ENCODE data around the gene AFAP1L1.
"Not testable (repeated sequence)": the region's sequence is repeated elsewhere in the genome, so short reads cannot be mapped to it uniquely, and the experiment has no call there.

AFAP1L1 gene

GRCh38 chr5:149261246-149261645 lies 10.4 kb upstream of the AFAP1L1 start:
- no peak for DNase-seq (ENCODE audit: low read depth in 2 of 2)

- no peak for DNase-seq (ENCODE audit: low read depth in 2 of 2)
These were observed 9.3 kb upstream of the AFAP1L1 start for GRCh38 chr5:149262315-149262714.

- DNase-seq (ENCODE audit: low read depth in 2 of 2), result peak in 1 of 2 donors; percentile 19
These were observed 7.1 kb upstream of the AFAP1L1 start for GRCh38 chr5:149264439-149265067.

- DNase-seq (ENCODE audit: low read depth in 2 of 2), result no peak
These were observed 6.6 kb upstream of the AFAP1L1 start for GRCh38 chr5:149265068-149265465.

GRCh38 chr5:149265597-149265996 lies 6.1 kb upstream of the AFAP1L1 start:
- no peak for DNase-seq (ENCODE audit: low read depth in 2 of 2)

- no peak for DNase-seq (ENCODE audit: low read depth in 2 of 2)
These were observed 4.3 kb upstream of the AFAP1L1 start for GRCh38 chr5:149267241-149267973.

- no peak for DNase-seq (ENCODE audit: low read depth in 2 of 2)
These were observed 2.6 kb upstream of the AFAP1L1 start for GRCh38 chr5:149268928-149269557.

GRCh38 chr5:149271195-149271715 lies 404 bp upstream of the AFAP1L1 start:
- no peak for DNase-seq (ENCODE audit: low read depth in 2 of 2)

- DNase-seq (ENCODE audit: low read depth in 2 of 2), result not testable (repeated sequence)
These were observed 1.1 kb downstream of the AFAP1L1 start for GRCh38 chr5:149272781-149273180.

GRCh38 chr5:149273237-149273636 lies 1.6 kb downstream of the AFAP1L1 start:
- no peak for DNase-seq (ENCODE audit: low read depth in 2 of 2)

GRCh38 chr5:149273950-149274349 lies 2.3 kb downstream of the AFAP1L1 start:
- no peak for DNase-seq (ENCODE audit: low read depth in 2 of 2)

GRCh38 chr5:149274939-149275338 lies 3.3 kb downstream of the AFAP1L1 start:
- no peak for DNase-seq (ENCODE audit: low read depth in 2 of 2)

- no peak for DNase-seq (ENCODE audit: low read depth in 2 of 2)
These were observed 6.1 kb downstream of the AFAP1L1 start for GRCh38 chr5:149277801-149278200.

GRCh38 chr5:149278451-149279210 lies 7.0 kb downstream of the AFAP1L1 start:
- no peak for DNase-seq (ENCODE audit: low read depth in 2 of 2)

- no peak for DNase-seq (ENCODE audit: low read depth in 2 of 2)
These were observed 8.0 kb downstream of the AFAP1L1 start for GRCh38 chr5:149279661-149280060.

- DNase-seq (ENCODE audit: low read depth in 2 of 2), result no peak
These were observed 8.5 kb downstream of the AFAP1L1 start for GRCh38 chr5:149280124-149280523.

GRCh38 chr5:149280802-149281201 lies 9.1 kb downstream of the AFAP1L1 start:
- DNase-seq (ENCODE audit: low read depth in 2 of 2), result no peak

- DNase-seq (ENCODE audit: low read depth in 2 of 2), result no peak
These were observed 10.6 kb downstream of the AFAP1L1 start for GRCh38 chr5:149282027-149282965.

- no peak for DNase-seq (ENCODE audit: low read depth in 2 of 2)
These were observed 11.3 kb downstream of the AFAP1L1 start for GRCh38 chr5:149282966-149283332.

- DNase-seq (ENCODE audit: low read depth in 2 of 2), result no peak
These were observed 12.2 kb downstream of the AFAP1L1 start for GRCh38 chr5:149283626-149284480.

Measured in stimulated activated CD4-positive, alpha-beta T cell treated with anti-CD3 and anti-CD28 coated beads, Interleukin-15, amount 100 ng/mL, for 48 hours (primary cell).